Glomerular visceral epithelial cell (primary cell): ENCODE data around the gene CDK11A.

ENCODE experiments used
- DNase-seq: peaks from one replicate; pipeline ENCODE4 v3.0.0-alpha.2; 2016; ENCODE audit errors: extremely low spot score

Gene CDK11A

DNA sequence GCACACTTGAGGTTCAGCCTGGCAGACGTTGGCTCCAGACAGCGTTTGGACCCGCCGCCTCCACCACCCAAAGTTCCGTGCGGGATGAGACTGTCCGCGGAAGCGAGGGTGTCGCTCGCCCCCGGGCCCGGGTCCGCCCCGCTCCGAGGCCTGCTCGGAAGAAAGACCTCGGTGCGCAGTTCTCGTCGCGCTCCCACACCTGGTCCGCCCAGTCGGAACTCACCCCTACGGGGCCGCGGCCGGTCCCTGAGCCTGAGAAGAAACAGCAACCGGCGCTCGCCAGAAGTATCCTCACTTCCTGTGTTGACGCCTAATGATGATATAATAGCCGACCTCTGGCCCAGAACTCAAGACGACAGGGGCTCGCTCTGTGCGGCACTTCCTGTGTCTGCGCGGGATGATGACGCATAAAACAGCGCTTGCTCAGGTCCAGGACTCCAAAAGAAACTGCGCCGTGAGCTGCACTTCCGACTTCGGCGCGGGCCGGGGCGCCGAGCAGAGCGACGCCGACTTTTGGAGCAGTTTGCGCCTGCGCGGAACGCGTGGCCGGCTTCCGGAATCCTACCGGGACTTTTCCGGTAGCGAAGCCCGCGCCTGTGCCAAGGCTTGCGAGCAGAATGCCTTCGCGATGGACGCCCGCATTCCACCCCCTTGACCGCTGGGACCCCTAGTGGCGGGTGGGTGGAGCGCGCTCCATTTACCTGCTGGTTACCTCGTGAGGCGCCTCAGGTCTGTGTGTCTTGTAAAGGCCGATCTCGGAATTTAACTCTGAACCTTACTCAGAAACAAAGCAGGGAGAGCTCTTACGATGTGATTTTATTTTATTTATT, at the start of gene CDK11A:
Gene CDK11A, minus strand, starts transcription at position 323 of the 830 bp plus-strand sequence. CDS start 1,539 bp downstream, outside the sequence.
- DNase-seq = peak; percentile 99

DNA sequence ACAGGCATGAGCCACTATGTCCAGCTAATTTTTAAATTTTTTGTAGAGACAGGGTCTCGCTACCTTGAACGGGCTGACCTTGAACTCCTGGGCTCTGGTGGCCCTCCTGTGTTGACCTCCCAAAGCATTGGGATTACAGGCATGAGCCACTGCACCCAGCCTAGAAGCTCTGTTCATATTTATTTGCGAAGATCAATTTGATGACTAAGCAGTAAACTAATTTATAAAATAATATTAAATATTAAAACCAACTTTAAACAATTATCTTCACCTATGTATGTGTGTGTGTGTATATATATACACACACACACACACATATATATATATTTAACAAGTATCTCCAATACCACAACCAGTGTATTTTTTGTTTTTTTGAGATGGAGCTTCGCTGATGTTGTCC, 49.7 kb upstream of the CDK11A start:
- no peak for DNase-seq

DNA sequence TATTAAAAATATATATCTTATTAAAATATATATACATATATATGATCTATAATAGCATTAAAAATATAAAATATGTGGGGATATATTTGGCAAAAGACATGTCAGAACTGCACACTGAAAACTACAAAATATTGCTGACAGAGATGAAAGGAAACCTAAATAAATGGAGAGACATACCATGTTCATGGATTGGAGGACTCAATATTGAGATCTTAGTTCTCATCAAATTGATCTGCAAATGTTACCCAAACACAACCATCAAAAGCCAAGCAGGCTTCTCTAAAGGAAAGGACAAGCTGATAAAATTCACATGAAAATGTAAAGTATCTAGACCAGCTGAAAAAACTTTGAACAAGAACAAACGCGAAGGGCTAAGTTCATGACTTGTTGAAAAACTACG, 46.9 kb upstream of the CDK11A start:
- no peak for DNase-seq

DNA sequence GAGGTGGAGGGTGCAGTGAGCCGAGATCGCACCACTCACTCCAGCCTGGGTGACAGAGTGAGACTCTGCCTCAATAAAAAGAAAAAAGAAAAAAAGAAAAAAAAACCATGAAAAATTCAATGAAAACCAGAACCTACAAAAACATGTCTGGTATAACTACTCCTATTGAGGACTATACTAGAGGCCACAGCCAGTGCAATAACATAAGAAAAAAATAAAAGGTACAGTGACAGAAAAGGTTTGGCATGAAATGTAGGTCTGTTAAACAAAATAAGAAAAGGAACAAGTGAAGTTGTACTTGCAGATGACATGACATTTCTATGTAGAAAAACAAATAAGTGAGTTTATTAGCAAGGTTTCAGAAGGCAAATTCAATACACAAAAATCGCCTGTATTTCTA, 45.9 kb upstream of the CDK11A start:
- no peak for DNase-seq

DNA sequence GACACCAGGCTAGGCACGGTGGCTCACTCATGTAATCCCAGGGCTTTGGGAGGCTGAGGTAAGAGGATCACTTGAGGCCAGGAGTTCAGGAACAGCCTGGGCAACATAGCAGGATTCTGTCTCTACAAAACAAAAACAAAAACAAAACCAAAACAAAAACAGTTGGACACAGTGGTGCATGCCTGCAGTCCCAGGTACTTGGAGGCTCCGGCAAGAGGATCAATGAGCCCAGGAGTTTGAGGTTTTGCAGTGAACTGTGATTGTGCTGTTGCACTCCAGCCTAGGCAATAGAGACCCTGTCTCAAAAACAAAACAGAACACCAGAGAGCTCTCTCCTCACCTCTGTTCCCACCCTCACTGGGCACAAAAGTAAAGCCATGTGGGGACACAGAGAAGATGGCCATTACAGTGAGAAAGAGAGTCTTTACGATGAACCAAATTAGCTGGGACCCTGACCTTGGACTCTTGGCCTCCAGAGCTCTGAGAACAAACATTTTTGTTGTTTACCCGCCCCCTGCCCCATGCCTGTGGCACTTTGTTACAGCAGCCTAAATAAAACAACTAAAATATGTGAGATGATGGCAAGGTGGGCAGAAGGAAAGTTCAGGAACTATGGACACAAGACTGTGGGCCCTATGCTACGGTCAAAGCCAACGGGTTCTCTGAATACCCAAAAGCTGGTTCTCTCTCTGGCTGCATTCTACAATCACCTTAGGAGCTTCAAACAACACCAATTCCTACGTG, 44.3 kb upstream of the CDK11A start:
- DNase-seq = no peak

DNA sequence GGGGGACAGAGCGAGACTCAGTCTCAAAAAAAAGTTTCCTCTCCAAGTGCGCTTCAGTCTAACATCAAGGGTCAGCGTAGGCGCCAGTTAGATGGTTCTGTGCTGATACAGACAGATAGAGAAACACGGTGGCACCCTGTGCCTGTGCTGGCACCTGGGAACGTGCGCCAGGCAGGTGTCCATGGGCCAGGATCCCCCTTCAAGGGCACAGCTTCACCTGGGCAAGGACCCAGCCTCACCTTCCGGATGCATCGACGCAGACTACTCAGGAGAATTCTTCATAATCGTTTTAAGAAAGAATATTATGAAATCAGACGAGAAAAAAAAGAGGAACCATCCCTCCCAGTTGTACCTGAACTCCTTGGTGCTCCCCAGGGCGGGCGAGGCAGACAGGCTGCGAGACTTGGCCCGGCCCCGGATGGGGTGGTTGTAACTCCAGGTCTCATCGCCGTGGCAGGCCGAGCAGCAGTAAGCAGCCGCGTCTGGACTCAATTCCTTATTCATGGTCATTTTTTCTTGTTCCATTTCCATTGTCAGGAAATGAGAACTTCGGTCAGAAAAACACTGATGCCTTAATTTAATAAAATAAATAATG, 40.8 kb upstream of the CDK11A start:
- no peak for DNase-seq

DNA sequence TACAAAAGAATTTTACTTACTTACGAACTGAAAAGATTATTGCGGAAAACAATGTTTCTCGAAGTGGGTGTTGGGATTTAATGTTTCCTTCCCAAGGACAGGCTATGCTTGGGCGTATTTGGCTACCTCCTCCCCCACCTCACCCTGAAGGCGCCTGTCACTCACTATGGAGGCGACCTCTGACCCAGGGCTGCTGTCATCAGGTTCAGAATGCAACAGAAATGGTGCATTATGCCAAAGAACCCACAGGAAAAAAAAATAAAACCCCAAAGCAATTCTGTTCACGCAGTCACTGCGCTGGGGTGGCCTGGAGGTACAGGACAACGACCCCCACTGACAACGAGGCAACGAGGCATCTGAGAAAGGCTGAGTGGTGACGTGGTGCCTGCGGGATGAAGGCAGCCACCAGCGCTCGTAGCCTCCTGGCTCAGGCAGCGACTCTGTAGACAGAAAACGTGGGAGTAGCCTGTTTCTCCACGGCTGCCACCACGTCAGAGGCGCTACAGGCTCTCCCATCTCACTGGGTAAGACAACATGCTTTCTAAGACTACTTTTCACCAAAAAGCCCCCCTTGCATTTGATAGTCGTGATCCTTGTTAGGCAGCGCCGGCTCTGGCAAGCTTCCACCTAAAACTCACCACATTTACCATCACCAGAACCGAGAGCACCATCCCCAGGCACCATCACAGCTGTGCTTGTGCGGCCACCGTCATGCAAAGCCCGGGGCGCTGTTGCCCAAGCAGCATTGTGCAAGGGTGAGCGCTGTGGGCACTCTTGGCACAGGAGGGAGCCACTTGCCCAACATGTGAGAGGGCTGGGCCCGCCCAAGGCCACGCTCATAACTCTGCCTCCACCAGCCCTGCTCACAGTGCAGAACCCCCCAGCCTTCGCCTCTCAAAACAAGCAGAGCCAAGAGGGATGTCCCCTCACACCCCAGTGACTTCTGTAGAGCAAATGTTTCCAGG, 39.8 kb upstream of the CDK11A start:
- DNase-seq = no peak

DNA sequence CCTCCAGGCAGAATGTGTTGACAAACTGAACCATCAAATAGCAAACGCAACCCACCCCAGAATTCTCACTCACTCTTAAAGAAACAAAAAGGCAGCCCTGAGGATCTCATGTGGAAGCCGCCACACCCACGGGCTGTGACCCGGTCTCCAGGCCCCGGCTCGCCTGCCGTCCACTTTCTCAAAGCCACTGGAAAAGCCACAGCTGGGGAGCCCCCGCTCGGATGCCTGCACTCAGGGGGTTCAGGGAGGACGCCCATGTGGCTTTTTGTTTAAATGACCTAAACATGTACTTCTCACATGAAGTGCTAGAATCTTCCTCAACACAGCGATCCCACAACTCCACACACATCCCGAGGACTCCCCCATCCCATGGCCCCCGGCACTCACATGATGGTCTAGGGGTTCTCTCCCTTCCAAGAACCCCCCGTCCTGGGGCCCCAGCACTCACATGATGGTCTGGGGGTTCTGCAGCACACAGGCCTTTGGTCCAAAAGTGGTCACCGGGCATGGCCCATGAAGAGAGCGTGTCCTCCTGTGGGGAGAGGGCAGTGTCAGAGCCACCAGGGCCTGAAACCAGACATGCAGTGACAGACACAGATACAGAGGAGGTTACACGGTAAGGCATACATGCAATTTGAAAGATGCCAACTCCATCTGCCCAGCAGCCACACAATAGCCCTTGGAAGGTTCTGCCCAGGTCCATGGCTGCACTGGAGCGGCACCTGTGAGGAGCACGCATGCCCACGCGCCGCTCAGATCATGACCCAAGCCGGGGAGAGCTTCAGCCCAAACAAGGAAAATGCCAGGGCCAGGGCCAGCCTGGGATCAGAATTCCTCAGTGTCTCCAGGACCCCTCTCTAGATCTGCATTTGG, 37.6 kb upstream of the CDK11A start:
- DNase-seq = no peak

DNA sequence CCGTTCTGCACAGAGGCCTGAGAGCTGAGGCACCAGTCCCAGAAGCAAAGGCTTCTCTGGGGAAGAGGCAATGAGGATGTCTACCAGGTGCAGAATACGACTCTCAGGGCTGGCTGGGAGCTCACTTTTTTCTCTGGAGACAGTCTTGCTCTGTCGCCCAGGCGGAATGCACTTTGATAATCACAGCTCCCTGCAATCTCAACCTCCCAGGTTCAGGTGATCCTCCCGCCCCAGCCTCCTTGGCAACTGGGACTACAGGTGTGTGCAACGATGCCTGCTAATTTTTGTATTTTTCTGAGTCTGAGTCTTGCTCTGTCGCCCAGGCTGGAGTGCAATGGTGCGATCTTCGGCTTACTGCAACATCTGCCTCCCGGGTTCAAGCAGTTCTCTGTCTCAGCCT, 36.6 kb upstream of the CDK11A start:
- no peak for DNase-seq

DNA sequence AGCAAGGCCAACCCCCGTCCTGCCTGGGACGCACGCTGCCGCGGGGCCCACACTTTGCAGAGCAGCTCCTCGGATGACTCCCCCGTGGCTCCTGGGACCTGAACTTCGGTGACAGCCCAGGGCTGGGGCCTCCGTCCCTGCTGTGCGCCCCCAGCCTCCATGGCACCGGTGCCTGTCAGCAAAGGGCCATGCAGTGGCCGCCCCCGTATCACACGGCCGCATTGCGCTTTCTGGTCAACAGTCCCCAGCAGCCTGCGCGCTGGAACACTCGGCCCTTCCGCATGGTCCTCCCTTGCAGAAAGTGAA, 36.1 kb upstream of the CDK11A start:
- no peak for DNase-seq

DNA sequence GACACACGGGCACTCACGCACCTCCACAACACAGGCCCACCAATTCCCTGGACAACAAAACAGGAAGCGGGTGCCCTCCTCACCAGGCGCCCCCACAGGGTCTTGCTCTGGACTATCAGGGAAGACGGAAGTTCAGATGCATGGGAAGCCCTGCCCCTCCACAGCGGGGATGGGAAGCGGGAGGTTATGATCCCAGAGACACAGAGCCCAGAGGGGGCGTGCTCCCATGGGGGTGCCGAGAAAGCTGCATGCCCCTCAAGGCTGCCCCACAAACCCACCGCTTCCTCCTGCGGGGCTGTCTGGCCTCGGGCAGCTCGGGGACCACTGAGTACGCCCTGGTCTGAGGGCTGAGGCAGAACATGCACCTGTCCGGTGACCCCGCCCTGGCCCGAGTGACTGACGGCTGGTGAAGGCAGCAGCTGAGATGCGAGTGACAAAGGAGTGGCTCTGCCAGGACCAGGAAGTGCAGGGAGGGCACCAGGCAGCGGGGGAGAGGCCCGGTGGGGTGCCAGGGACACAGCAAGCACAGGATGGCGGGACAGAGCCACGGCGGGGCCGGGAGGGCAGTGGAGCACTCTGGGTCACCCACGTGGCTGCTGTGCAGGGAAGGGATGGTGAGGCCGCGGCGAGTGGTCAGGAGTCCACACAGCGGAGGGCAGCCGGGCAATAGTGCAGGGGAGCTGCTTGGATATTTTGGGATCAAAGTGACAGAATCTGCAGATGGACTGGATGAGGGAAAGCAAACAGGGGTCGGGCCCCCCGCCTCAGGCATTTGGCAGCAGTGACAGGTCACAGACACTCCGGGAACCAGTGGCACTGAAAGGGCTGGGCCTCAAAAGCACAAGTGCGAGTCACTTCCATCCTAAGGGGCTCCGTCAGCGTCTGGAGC, 35.5 kb upstream of the CDK11A start:
- no peak for DNase-seq

DNA sequence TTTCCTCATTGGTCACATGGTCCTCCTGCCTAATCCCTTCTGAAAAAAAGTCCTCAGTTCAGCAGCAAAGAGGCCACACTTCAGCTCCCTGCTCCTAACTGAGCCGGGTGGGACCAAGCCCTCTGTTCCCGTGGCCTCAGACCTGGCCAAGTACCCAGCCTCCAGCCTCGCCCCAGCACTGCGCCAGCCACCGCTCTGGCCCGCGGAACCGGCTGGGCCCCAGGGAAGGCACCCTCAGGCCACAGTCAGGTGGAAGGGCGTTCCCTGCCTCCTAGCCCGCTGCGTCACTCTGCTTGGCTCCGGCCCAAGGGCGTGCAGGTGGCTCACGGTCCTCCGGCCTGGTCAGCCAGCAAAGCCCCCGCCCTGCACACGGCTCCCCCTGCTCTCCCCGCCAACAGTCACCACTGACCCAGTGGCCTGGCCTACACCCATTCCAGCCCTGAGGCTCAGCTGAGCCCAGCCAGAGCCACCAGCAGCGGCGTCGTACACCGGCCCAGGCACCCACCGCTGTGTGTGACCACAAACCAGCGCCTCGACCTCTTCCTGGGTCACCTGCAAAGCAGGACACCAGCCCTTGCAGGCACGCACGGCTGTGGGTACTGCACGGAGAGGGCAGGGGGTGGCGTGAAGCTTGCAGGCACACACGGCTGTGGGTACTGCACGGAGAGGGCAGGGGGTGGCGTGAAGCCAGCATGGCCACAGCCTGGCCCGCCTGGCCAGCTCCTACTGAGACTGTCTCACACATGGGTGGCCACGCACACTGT, 34.7 kb upstream of the CDK11A start:
- DNase-seq = peak; percentile 81

DNA sequence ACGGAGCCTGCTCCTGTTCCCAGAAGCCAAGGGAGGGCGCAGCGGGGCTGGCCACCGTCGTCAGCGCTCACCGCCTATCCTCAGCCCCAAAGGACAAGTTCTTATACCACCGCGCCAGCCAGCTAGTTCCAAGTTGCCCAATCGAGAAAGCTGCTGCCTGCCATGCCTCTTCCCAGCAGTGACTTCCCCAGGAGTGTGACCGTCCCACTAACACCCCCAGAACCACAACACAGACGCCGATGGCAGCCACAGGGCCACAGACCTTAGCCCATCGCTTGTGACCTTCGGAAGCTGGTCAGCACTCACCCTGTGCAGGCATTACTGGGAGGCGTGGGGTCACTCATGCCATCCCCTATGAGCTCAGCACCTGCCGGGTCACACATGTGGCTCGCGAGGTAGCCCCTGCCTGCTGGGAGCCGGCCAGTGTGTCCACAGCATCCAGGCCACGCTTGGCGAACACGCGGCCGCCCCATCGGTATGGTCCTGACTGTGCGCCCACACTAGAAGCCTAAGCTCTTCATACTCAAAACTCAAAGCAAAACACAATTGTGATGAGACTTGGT, 34.0 kb upstream of the CDK11A start:
- DNase-seq = no peak

DNA sequence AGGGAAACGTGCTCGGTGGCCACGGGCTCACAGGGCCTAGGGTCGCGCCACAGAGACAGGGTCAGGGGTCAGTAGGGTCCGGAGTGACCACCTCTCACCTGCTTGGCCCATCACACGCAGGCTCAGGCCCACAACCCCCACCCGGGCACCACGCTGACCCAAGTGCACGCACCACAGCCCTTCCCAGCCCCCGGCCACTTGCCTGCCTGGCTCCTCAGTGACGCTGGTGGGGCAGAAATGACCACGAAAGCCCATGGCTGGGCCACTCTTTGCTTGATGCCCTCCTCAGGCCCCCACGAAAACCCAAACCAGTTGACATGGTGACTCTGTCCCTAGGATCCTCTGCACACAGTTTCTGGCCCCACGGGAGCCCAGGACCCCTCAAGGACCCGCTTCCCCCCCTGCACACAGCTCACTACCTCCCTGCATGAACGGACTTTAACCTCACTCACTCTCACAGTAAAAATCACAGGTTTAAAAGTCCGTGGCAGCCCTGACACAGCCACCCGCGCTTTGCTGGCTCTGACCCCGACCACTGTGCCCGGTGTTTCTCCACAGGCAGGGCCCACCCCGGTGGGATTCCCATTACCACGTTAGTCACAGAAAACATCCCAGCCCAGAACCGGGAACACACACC, 33.4 kb upstream of the CDK11A start:
- DNase-seq = no peak

DNA sequence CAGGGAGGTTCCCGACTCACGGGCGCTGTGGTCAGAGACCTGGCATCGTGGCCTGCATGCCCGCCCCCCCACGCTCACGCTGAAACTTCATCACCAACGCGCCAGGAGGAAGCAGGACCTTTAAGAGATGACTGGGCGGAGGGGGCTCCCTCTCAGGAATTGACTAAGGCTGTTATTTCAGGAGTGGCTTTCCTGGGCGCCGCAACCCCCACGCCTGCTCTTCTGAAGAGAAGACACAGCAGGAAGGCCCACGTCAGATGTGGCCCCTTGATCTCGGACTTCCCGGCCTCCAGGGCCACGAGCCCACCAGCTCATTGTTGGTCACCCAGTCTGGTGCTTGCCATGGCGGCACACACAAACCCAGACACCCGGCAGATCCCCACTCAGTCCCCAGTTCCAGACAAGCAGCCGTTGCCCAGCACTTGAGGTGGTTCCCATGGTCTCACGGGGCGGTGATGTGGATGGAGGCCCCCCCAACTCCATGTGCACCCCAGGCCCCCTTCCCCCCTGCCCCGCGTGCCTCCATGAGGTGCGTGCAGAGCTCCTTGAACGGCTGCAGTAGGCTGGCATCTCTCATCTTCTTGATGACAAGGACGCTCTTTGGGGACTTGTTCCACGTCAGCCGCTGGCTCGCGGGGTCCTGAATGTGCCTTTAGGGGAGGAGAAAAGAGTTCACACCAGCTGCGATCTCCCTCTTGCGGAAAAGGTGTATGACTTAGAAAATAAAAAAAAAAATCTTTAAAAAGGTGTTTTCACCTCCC, 32.7 kb upstream of the CDK11A start:
- DNase-seq = no peak

DNA sequence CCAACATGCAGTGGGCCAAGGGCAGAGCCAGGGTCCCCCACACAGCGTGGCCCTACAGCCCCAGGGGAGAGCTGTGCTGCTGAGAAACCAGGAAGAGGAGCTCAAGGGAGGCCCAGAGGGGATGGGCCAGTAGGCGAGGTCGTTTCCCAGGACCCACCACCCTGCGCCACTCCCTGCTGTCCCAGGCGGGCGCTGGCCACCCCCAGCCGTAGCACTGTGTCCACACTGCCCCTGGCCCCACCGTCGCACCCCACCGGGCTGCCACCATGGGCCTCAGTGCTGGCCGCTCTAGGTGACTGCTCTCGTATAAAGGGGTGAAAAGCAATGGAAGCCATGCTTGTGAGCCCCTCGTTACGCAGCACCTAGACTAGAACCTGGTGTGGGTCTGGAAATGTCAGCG, 31.7 kb upstream of the CDK11A start:
- no peak for DNase-seq

DNA sequence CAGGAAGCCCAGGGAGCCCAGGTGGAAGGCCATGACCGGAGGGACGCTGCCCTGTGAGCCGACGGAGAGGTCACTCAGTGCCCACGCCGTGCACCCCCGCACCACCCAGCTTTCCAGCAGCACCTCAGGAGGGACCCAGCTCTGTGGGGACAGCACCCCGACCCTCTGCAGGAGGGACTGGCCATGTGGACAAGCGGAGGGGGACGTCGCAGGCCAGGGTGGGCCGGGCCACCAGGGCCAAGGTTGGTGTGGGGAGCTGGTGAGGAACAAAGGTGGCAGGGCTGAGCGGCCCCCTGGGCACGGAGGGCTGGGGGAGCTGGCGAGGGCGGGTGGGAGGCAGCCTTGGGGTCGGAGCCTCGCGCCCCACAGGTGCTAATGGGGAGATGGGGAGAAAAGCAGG, 31.3 kb upstream of the CDK11A start:
- no peak for DNase-seq
